Endothelial cell of umbilical vein (primary cell): ENCODE measurements around the gene ANKRD33B. TPM values are rescaled to one million over a fixed set of nuclear protein-coding genes. Genes with fewer than 3 reads are reported as not detected.

Source experiments
- BruUV-seq: library from RNA; stranded (reverse); fragments of 400-500 nt; replicated peaks from 2 replicates; lab custom pipeline; 2021; lab: Mats Ljungman, UMichigan
- CTCF ChIA-PET: fragments of 300-600, 350-600 bp; sonication (Branson Sonifier 250); formaldehyde crosslinking; loops from one replicate; lab custom pipeline; 2021; ENCODE audit warnings: antibody characterized with exemption, inconsistent platforms; lab: Charles Lee
- POLR2A ChIA-PET: fragments of 300-600, 350-600 bp; sonication (Branson Sonifier 250); formaldehyde crosslinking; loops from one replicate; lab custom pipeline; 2021; ENCODE audit warnings: antibody characterized with exemption, inconsistent platforms; lab: Charles Lee
- DNase-seq: peaks from one replicate; pipeline ENCODE4 v3.0.0-alpha.2; 2011; ENCODE audit warnings: low read depth, low spot score
- FAIRE-seq: peaks from 2 replicates; lab custom pipeline; 2011; peaks lifted over from hg19 to GRCh38; lab: Jason Lieb, UNC
- H2AFZ ChIP-seq: 2 replicates; pipeline ENCODE4 v1.6.0; 2012; ENCODE audit warnings: low read depth, low read length, control low read depth, inconsistent platforms
- H3K27ac ChIP-seq: 2 replicates; pipeline ENCODE4 v1.5.1; 2011; ENCODE audit warnings: low read depth, mild to moderate bottlenecking, control low read depth, low read length, moderate library complexity; ENCODE audit not compliant: insufficient read depth
- H3K27me3 ChIP-seq, 2 experiments: 2 replicates each; pipeline versions ENCODE4 v1.6.0 to v1.6.1; 2011; ENCODE audit warnings: low read length in 2 of 2, mixed read lengths in 1 of 2; ENCODE audit not compliant: control insufficient read depth in 2 of 2, insufficient read depth in 2 of 2
- H3K36me3 ChIP-seq, 2 experiments: 2 replicates in 1 of 2; 3 replicates in 1 of 2; pipeline ENCODE4 v1.5.1; 2011; ENCODE audit warnings: low read length in 2 of 2, mild to moderate bottlenecking in 1 of 2, moderate library complexity in 1 of 2; ENCODE audit not compliant: control insufficient read depth in 2 of 2, insufficient read depth in 2 of 2; ENCODE audit errors: extremely low read depth in 1 of 2
- H3K4me1 ChIP-seq: 3 replicates; pipeline ENCODE4 v1.5.1; 2011; ENCODE audit warnings: mild to moderate bottlenecking, low read length; ENCODE audit not compliant: control insufficient read depth, insufficient read depth; ENCODE audit errors: extremely low read depth
- H3K4me2 ChIP-seq: 2 replicates; pipeline ENCODE4 v1.6.1; 2011; ENCODE audit warnings: low read length, control low read depth, mixed read lengths; ENCODE audit not compliant: insufficient read depth
- H3K4me3 ChIP-seq, 3 experiments: fragments of 200-600 bp in 1 of 3; sonication (generic), shearing (Covaris generic) in 1 of 3; replicated peaks in 1 of 3; 2 replicates each; pipeline ENCODE4 v1.5.1; 2011 to 2016; ENCODE audit warnings: control low read depth in 3 of 3, low read length in 3 of 3, mild to moderate bottlenecking in 2 of 3, inconsistent platforms in 1 of 3, low read depth in 1 of 3, moderate library complexity in 1 of 3; ENCODE audit not compliant: insufficient read depth in 1 of 3
- H3K79me2 ChIP-seq: 2 replicates; pipeline ENCODE4 v1.6.0; 2012; ENCODE audit warnings: low read length, inconsistent platforms; ENCODE audit not compliant: control insufficient read depth, insufficient read depth
- H3K9ac ChIP-seq: replicated peaks from 2 replicates; pipeline ENCODE3; 2011; ENCODE audit warnings: low read length, control low read depth; ENCODE audit not compliant: insufficient read depth; ENCODE audit errors: extremely low read depth
- H3K9me1 ChIP-seq: replicated peaks from 3 replicates; pipeline ENCODE4 v1.6.0; 2011; ENCODE audit warnings: mild to moderate bottlenecking, low read length; ENCODE audit not compliant: control insufficient read depth, insufficient read depth; ENCODE audit errors: extremely low read depth
- H3K9me3 ChIP-seq: replicated peaks from 2 replicates; pipeline ENCODE4 v1.5.1; 2012; ENCODE audit warnings: low read length, inconsistent platforms; ENCODE audit not compliant: control insufficient read depth, insufficient read depth
- H4K20me1 ChIP-seq: replicated peaks from 2 replicates; pipeline ENCODE3; 2011; ENCODE audit warnings: mild to moderate bottlenecking, low read length; ENCODE audit not compliant: control insufficient read depth, insufficient read depth; ENCODE audit errors: extremely low read depth
- EZH2 ChIP-seq: IDR thresholded peaks from 2 replicates; pipeline ENCODE4 v1.6.1; 2012; ENCODE audit warnings: borderline replicate concordance, low read depth, mild to moderate bottlenecking, moderate library complexity, low read length, inconsistent platforms; ENCODE audit not compliant: severe bottlenecking
- GATA2 ChIP-seq: IDR thresholded peaks from 2 replicates; pipeline ENCODE4 v1.7.0; 2011; ENCODE audit warnings: low read depth, mild to moderate bottlenecking, moderate library complexity, mixed read lengths, low read length; ENCODE audit not compliant: insufficient read length, insufficient read depth
- JUN ChIP-seq: IDR thresholded peaks from 2 replicates; pipeline ENCODE4 v1.6.1; 2011; ENCODE audit warnings: borderline replicate concordance, low read depth; ENCODE audit not compliant: insufficient read length, insufficient read depth
- MYC ChIP-seq: IDR thresholded peaks from one replicate; pipeline ENCODE4 v1.6.1; 2011; ENCODE audit warnings: mild to moderate bottlenecking, low read depth, low read length
- POLR2A ChIP-seq: IDR thresholded peaks from 2 replicates; pipeline ENCODE4 v1.6.1; 2012; ENCODE audit warnings: low read depth, mild to moderate bottlenecking, control low read depth, low read length
- POLR2AphosphoS5 ChIP-seq: IDR thresholded peaks from 2 replicates; pipeline ENCODE4 v1.6.1; 2012; ENCODE audit warnings: low read depth, mild to moderate bottlenecking, control low read depth, low read length, moderate library complexity; ENCODE audit not compliant: insufficient read depth
- dilution Hi-C: fragments of 300-500 bp; cut with MboI; formaldehyde crosslinking; loops from one replicate; pipeline ENCODE4 v1.15.0; 2019; ENCODE audit warnings: low sequenced_read_pairs; ENCODE audit not compliant: extremely low pct_ligation_motif_present
- intact Hi-C: fragments of 100-400 bp; cut with micrococcal nuclease; formaldehyde crosslinking; loops from one replicate; pipeline ENCODE4 v1.10.0; 2022
- polyA plus RNA-seq, 4 experiments: library from polyadenylated mRNA; depleted of rRNA in 3 of 4; stranded (reverse) in 3 of 4; unstranded in 1 of 4; fragments of >200 nt; gene quantifications; 2 replicates each; pipeline versions ENCODE4 v1.2.1 to v1.2.3, GENCODE V29; 2011 to 2012; ENCODE audit warnings: missing spikeins in 1 of 4
- total RNA-seq: library from RNA; stranded (reverse); gene quantifications from 2 replicates; pipeline ENCODE4 v1.2.3, GENCODE V29; 2021
- TF ChIP-seq, protein P1 (sequence below): IDR thresholded peaks from 2 replicates; pipeline ENCODE4 v1.6.1; 2011; ENCODE audit not compliant: insufficient read depth, insufficient read length

ANKRD33B gene
- total and polyA plus RNA-seq, 2 donors (not counting 3 experiments of a cell fraction or from before 2014, with no cell fraction given), result 2.4 to 5.4 TPM

GRCh38 chr5:10632110-10632761 lies 68.4 kb downstream of the ANKRD33B start:
- Histone ChIP-seq H3K4me1 (peaks cover 22% of the 10 kb centered on the region), H3K27me3 (no peaks in the 10 kb centered on the region), H3K9me3 (no peaks in the 10 kb centered on the region), H2AFZ (no peak overlapping the region), H3K27ac (no peak overlapping the region), H3K4me2 (no peak overlapping the region), H3K36me3 (no peaks in the 10 kb centered on the region), H3K79me2 (no peaks in the 10 kb centered on the region), H3K9ac (no peak overlapping the region), H4K20me1 (no peaks in the 10 kb centered on the region), H3K9me1 (no peaks in the 10 kb centered on the region), H3K4me3 (no peak overlapping the region)
- ChIA-PET CTCF (interaction anchor here (1.2 to 2.2 kb wide), 2 partner anchors 172 to 180 kb away, joined by 4 to 8 read pairs; no protein-coding TSS in a partner anchor), POLR2A (no interaction called here)
- no peak for TF ChIP-seq JUN
- no peak for TF ChIP-seq POLR2AphosphoS5
- TF ChIP-seq, protein P1, sequence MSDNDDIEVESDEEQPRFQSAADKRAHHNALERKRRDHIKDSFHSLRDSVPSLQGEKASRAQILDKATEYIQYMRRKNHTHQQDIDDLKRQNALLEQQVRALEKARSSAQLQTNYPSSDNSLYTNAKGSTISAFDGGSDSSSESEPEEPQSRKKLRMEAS, result no peak
- no TSS peak for BruUV-seq
- DNase-seq, result no peak
- dilution Hi-C loops (no loop called here), intact Hi-C loops (no loop called here)
- FAIRE-seq, result no peak

- Histone ChIP-seq H3K9me1 (no peaks in the 10 kb centered on the region), H3K36me3 (no peaks in the 10 kb centered on the region), H3K4me3 (no peak overlapping the region), H3K79me2 (no peaks in the 10 kb centered on the region), H2AFZ (peak overlapping the region; percentile 18), H3K4me1 (peaks cover 18% of the 10 kb centered on the region), H4K20me1 (no peaks in the 10 kb centered on the region), H3K27ac (peak overlapping the region; percentile 59), H3K27me3 (no peaks in the 10 kb centered on the region), H3K9ac (no peak overlapping the region), H3K4me2 (peak overlapping the region; percentile 38), H3K9me3 (no peaks in the 10 kb centered on the region)
- FAIRE-seq, result peak; percentile 76
- BruUV-seq, result no TSS peak
- CTCF ChIA-PET, result interaction anchor here (1.0 to 2.2 kb wide), 7 partner anchors 11 to 192 kb away, joined by 3 to 8 read pairs (median 3); no protein-coding TSS in a partner anchor
- TF ChIP-seq EZH2, result no peak
- no peak for TF ChIP-seq MYC
- no peak for TF ChIP-seq POLR2A
- TF ChIP-seq GATA2, result no peak
- TF ChIP-seq, protein P1, result no peak
- DNase-seq, result peak; percentile 73
- intact Hi-C loops (no loop called here), dilution Hi-C loops (no loop called here)
- POLR2A ChIA-PET, result no interaction called here
These were observed 69.6 kb downstream of the ANKRD33B start for GRCh38 chr5:10633271-10634049.
